GM19468 (cell line): ENCODE results near the gene GABBR2.

Experiments
- ATAC-seq: cut with Tn5 transposase; IDR thresholded peaks from one replicate; pipeline ENCODE4 v1.9.1; 2021; ENCODE audit warnings: mild to moderate bottlenecking, moderate library complexity, moderate number of reproducible peaks; ENCODE audit not compliant: unreplicated experiment; ENCODE audit errors: extremely low read depth

The GABBR2 gene

DNA sequence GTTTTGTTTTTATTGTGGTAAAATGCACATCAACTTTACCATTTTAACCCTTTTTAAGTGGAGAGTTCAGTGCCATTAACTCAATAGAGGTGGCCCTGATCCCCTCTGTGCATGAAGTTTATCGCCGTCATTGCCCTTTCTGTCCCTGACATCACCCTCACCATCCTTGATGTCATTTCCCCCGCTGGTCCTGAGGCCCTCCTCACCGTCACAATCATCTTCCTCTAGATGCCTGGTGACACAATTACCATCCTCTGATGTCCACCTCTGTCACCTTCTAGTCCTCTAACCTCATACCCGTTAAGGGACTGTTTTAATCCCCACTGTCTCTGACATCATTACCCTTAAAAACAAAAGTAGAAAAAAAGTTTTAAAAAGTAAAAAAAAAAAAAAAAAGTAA lies 340.8 kb downstream of the GABBR2 start:
- no peak for ATAC-seq

DNA sequence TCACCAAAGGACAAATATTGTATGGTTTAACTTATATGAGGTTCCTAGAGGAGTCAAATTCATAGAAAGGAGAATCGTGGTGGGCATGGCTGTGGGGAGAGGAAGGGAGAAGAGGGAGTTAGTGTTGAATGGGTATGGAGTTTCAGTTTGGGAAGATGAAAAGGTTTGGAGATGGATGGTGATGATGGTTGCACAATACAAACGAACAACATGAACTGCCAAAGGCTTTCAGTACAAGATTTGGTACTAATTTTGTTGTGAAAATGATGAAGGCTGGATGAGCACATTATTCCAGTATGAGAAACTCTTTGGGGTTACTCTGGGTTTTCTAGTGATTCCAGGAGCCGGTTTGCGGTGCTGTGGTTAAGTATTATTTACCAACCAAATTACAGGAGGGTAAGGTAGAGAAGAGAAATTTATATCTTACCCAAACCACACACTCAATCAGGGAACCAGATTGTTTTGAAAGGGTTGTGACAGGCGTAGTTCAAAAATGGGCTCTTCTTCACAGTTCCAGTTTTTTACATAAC lies 341.3 kb downstream of the GABBR2 start:
- ATAC-seq = no peak

DNA sequence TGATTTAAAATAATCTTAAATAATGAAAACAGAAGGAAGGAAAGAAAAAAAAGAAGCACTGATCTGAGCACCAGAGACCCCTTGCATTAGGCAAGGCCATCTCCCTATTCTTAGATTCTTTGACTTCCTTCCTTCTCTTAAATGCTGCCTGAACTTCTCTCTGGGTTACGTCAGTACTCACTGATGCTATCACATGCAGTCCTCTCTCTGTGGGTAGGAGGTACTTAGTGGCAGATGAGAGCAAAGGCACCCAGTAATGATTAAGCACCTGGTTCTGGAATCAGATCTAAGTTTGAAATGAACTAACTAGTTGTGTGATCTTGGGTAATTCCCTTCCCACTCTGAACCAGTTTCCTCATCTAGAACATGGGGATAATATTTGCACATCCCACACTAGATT lies 343.0 kb downstream of the GABBR2 start:
- ATAC-seq = no peak

DNA sequence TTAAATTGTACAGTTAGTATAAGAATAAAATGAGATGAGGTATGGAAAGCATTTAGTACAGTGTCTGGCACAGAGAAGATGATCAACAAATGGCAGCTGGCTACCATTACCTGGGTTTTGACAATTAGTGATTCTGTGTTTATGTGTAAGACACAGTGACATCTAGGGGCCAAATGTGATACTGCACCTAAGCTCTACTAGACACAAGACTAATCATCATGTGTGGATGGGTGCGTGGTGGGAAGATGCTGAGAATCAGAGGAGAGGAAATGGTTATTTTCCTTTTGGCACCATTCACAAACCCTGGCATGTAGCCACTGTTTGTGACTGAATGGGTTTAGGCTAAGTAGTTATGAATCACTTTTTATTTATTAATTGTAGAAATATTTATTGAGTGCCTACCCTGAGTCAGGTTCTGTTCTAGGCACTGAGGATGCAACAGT lies 343.5 kb downstream of the GABBR2 start:
- no peak for ATAC-seq

DNA sequence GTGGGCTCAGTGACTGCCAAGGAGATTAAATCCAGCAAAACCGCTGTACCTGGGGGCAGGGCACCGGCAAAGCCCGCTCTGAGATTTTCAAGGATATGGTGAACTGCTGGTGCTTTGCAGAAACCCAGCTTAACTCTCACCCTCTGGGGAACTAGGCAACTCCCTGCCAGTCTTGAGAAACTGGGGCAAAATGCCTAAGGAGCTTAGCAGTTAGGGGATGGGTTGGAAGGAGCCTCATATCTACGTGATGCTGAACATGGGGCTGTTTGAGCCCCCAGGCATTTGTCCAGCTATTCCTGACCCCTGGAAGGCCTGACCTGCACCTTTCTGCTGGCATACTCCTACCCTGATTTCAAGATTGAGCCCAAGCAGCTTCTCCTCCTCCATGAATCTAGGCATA lies 344.6 kb downstream of the GABBR2 start:
- ATAC-seq = no peak

DNA sequence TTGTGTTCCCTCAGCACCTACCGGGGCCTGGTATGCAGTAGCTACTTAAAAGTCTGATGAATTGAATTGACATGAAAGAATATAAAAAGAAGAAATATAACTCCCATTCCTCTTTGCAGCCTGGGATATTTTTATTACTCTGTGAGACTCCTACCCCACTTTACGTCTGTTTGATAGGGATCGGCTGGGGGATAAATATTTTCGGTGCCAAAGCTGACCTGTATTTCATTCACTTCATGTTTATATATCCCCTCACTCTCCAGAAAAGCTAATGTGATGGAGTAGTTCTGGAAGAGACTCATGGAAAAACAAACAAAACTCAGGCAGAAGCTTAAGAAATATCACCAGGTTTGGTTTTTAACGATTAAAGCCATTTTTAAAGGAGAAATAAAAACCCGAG lies 345.1 kb downstream of the GABBR2 start:
- ATAC-seq = no peak

DNA sequence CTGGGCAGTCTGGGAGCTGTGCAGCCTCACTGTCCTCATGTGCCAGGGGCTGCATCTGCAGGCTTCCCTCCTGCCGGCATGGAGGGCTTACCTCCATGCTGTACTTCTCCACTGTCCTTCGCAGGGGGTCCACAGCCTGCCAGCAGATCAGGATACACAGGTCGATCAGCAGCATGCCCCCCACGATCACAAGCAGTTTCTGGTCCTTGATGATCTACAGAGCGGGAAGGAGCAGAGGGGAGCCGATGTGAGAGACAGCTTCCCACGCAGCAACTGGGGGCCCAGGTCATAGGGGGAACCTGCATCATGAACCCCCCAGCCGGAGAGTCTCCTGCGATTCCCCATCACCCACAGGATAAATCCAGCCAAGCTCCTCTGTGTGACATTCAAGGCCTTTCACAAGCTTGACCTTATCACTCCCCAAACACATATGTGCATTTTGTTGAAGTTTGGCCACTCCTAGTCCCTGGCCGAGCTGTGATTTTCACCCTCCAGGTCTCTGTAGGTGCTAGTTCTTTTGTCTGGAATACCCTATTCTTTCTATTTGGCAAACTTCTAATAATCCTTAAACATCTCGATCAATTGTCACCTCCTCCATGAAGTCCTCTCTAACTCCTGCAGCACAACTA lies 346.0 kb downstream of the GABBR2 start:
- no peak for ATAC-seq

DNA sequence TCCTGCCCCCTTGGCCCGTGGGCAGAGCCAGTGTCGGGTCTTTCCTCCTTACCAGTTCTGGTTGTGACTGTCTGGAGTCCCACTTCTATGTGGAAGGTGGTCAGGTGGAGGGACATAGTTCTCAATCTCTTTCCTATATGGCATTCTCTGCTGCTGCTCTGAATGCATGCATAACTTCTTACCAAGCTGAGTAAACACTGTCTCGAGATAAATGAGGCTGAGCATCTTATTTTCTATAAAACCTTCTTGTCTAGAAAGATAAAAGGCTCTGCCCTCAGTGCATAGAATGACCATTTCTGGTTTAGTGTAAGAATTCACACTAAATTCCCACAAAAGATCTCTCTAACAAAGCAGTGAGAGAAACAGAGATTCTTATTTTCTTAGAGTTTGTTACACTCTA lies 347.1 kb downstream of the GABBR2 start:
- ATAC-seq = no peak

DNA sequence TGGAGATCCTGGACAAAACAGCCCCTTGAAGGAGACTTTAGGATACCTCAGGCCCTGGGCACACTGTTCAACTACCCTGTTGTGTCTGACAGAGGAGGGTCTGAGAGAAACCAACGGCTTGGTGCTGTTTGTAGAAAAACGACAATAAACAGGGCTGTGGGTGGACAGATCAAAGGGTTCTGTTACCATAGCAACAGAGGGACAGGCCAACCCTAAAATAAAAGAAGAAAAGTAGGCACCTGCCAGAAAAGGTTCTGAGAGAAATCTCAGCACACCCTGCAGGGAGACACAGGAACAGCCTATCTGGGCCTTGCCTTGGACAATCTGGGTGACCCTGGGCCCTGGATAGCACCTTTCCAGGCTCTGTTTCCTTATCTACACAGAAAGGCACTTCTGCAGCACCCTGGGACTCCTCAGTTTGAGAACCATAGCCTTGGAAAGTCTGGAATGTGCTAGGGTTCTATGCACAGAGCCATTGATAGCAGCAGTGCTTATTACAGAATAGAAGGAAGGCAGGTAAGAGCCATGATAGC lies 348.5 kb downstream of the GABBR2 start:
- no peak for ATAC-seq

DNA sequence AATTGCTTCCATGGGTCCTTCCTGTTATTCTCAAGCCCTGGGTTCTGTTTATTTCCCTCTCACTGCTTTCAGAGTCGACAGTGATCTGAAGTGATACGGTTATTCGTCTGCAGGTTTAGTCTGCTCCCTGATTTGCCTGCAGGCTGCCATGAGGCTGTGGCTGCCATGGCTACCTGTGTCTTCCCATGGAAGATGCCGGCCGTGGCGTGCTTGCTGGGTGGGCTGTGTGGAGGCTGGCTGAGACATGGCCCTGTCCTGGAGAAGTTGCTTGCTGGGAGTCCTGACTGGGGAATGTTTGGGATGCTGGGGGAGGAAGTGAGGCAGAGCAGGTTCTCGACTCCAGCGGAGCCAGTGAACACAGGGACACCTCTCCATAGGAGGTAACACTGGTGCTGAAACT lies 349.2 kb downstream of the GABBR2 start:
- ATAC-seq = no peak

DNA sequence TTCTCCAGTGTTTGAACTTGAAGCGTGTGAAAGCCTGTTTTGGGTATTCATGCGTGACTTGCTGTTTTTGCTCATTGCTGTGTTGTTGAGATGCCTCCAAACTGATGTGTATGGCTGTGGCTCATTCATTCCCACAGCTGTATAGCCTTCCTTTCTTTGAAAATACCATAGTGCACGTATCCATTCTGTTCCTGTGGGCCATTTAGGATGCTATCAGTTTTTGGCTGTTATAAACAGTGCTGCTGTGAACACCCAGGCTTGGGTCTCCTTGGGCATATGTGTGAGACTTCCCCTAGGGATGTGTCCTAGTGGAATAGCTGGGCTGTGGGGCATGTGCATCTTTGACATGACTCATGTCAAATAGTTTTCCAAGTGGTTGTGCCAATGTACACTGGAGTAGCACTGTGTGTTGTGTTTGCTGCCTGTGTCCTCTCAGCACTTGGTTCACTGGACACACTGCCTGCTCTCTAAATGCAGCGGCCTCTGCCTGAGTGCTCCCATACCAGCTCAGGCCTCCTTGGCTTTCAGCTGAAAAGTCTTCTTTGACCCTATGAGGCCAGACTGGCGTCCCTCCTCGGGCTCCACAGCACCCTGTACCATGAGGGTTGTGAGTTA lies 350.7 kb downstream of the GABBR2 start:
- ATAC-seq = no peak

DNA sequence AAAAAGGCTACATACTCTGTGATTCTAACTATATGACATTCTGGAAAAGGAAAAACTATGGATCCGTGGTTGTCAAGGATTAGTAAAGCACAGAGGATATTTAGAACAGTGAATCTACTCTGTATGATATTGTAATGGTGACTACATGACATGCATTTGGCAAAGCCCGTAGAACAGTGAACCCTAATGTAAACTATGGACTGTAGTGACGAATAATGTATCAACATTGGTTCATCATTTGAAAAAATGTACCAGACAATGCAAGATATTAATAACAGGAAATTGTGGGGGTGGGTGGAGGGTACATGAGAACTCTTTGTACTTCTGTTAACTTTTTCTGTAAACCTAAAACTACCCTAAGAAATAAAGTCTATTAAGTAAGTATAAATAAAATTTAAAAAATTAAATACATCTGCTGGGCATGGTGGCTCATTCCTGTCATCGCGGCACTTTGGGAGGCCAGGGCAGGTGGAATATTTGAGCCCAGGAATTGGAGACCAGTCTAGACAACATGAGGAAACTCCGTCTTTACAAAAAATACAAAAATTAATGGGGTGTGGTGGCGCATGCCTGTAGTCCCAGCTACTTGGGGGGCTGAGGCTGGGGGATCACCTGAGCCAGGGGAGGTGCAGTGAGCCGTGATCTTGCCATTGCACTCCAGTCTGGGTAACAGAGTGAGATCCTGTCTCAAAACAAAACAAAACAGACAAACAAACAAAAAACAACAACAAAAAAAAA lies 351.6 kb downstream of the GABBR2 start:
- ATAC-seq = no peak

DNA sequence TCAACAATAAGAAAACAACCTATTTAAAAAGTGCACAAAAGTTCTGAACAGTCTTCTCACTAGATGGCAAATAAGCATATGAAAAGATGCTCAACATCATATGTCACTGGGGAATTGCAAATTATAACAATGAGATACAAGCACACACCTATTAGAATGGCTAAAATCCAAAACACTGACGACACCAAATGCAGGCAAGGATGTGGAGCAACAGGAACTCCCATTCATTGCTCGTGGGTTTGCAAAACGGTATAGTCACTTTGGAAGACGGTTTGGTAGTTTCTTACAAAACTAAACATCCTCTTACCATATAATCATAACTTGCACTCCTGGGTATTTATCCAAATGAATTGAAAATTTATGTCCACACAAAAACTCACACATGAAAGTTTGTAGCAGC lies 352.4 kb downstream of the GABBR2 start:
- ATAC-seq = no peak

DNA sequence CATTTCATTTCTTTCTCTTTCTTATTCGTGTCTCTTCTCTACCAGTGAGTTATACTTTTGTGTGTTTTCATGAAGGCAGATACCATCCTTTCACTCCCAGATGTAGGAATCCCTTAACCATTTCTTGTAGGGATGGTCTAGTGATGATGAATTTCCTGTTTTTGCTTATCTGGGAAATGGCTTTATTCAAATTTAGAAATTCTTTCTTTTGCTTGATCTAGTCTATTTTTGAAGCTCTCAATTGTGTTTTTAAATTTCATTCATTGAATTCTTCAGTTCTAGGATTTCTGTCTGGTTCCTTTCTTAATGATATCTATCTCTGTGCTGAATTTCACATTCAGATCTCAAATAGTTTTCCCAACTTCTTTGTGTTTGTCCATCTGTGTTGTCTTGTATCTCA lies 357.4 kb downstream of the GABBR2 start:
- no peak for ATAC-seq

DNA sequence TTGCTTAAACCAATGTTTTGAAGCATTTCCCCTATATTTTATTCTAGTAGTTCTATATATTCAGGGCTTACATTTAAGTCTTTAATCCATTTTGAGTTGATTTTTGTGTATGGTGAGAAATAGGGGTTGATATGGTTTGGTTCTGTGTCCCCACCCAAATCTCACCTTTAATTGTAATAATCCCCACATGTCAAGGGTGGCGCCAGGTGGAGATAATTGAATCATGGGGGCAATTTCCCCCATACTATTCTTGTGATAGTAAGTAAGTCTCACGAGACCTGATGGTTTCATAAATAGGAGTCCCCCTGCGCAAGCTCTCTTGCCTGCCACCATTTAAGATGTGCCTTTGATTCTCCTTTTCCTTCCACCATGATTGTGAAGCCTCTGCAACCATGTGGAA lies 361.1 kb downstream of the GABBR2 start:
- ATAC-seq = no peak

DNA sequence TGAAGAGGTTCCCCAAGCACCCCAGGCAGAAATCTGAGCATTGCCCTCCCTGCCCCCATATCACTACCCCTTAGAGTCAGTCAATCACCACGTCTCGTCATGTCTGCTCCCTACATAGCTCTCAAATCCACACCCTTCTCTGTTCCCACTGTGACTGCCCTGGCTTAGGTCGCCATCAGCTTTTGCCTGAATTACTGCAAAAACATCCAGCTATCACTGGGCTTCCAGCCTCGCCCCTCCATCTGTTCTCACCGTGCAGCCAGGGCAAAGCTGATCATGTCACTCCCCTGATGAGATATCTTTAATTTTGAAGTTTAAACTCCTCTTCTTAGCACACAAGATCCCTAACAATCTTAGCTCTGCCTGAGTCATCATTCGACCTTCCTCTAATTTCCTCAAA lies 363.7 kb downstream of the GABBR2 start:
- ATAC-seq = no peak

DNA sequence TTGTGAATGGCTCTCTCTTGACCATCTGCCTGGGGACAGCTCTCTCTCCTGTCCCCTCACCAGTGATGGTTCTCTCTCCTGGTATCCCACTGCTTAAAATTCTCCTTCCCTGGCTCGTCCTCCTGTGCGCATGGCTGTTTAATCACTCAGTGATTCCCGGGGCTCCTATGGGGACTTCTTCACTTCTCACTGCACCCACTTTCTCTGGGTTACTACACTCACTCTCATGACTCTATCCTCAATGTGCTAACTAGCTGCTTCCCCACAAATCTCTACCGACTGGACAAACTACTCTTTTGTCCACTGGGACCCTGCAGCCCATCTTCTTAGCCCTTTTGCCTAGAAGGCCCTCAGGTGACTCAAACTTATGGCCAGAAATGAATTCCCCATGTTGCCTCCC lies 364.2 kb downstream of the GABBR2 start:
- ATAC-seq = no peak

DNA sequence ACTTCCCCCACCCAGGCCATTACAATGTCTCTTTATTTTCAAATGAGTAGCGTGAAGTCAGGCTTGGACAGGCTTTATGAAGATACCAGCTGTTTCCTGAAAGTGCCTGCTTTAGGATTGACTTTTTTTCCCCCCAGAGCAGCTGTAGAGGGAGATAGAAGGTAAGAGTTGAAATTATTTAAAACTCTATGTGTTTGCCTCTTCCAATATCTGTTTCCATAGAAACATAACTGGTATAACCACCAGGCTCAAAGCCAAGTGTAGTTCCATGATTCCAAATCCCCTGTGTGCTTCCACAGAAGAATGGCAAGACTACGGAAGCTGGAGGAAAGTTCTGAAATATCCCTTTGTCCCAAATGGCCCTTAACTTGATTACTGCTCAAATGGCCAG lies 365.9 kb downstream of the GABBR2 start:
- ATAC-seq = no peak

DNA sequence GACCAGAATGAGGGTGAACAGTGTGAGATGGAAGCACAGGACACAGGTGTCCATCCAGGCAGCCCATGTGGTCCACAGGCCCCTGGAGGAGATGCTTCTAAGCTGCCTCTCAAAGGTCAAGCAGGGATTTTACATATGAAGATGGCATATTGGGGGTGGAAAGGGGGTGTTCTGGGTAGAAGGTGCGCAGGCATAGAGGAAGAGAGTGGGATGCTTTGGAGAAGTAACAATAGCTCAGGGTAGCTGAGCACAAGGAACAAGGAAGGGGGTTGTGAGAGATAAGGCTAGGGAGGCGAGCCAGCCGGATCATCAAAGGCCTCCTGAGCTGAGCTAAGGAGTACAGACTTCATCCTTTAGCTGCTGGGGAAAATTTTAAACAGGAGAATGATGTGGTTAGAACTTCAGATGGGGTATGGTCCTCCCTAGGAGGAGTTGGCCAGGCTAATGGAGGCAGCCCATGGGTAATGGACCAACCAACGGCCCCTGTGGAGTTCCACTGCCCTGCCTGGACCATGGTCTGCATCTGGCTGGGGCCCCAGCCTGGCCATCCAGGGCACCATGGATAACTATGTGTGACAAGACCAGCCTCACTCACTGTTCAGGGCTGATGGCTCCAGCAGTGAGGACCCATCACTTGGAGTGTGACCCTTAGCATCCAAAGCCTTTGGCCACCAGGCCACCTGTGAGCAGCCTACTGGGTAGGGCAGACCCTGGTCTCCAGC lies 366.5 kb downstream of the GABBR2 start:
- ATAC-seq = no peak
